AG08396 (cell line): ENCODE measurements around the gene SLC5A2.
"Not testable (repeated sequence)": the region's sequence is repeated elsewhere in the genome, so short reads cannot be mapped to it uniquely, and the experiment has no call there.

ENCODE experiments used
- DNase-seq: peaks from one replicate; pipeline ENCODE4 v3.0.0; 2012; ENCODE audit warnings: low spot score, mixed read lengths

The SLC5A2 gene

DNA sequence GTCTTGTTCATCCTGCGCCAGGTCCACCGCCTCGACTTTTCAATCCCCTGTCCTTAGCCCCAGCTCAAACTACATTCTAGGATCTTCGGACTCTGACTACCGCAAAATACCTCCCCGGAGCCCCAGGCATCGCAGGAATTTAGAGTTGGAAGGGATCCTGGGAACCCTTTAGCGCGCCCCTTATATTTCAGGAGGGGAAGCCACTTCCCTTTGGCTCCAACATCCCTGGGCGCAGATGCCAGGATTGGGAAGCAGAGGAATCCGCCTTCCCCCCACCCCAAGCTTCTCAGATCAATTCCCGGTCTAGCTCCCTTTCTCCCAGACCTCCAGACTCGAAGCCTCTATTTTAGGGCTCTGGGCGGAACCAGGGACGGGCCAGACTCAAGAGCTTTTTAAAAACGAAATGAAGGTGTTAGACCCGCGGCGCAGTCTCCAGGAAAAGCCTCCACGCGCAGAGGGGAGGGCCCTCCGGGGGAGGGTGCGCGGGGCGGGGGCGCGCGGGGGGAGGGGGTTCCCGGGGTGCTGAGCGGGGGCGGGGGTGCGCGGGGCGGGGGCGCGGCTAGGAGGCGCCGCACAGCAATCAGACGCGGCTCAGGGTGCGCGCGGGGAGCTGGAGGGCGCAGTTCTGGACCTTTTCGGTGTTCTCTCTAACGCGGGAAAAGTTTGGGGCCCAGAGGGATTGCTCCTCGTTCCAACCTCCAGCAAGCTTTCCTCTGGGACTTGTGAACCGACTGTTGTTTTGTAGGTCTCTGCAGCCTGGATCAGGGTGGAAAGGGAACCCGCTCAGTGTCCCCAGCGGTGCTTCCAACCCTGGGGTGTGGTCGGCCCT lies 46.4 kb downstream of the SLC5A2 start:
- DNase-seq, result peak; percentile 56

DNA sequence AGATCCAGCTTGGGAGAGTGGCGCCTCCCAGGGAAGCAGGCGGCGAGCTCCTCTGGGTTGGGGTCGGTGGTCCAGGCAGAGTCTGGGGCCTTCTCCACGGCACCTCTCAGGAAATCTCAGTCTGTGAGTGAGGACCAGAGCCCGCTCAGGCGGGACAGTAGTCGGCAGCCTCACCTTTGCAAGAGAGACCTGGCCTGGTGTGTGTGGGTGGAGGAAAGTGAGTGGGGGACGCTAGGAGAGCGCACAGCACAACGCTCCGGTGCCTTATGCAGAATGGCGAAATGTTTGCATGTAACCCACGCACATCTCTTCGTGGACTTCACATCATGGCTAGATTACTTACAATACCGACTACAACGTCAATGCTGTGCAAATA lies 47.0 kb downstream of the SLC5A2 start:
- no peak for DNase-seq

DNA sequence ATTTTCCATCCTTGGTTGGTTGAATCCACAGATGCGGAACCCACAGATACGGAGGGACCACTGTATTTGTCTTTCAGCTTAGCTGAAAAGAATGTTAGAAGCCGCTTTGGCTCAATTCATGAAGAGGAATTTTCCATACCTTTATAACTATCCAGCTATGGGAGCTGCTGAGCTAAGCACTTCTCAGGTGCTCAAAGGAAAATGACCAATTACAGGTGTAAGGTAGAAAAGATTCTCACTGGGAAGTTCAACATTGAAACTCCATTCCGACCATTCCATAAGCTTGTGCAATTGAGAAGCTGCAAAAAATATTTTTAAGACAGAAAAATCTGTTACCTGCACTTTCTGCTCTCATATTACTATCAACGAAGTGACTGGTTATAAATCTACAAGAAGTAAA lies 47.5 kb downstream of the SLC5A2 start:
- DNase-seq, result no peak

DNA sequence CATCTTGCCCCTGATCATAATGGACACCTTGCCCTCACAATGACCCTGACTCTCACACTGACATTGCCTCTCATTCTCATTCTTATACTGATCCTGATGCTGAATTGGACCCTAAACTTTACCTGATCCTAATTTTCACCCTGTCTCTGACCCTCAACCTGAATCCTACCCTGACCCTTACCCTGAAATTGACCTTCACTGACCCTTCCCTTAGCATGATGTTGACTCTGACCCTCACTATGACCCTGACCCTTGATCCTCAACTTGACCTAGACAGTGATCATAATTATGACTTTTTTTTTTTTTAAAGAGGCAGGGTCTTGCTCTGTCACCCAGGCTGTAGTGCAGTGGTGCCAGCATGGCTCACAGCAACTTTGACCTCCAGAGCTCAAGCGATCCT lies 48.2 kb downstream of the SLC5A2 start:
- no peak for DNase-seq

DNA sequence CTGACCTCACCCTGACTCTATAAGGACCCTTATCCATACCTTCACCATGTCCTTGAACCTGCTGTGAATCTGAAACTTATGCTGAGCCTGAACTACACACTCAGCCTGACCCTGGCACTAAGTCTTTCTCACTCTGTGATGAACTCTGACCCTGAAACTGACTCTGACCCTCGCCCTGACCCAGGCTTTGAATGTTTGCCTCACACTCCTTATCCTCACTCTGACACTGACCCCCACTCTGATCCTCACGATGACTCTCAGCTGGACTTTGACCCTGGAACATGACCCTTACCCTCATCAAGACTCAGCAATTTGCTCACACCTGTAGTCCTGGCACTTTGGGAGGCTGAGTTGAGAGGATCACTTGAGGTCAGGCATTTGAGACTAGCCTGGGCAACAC lies 49.2 kb downstream of the SLC5A2 start:
- no peak for DNase-seq

DNA sequence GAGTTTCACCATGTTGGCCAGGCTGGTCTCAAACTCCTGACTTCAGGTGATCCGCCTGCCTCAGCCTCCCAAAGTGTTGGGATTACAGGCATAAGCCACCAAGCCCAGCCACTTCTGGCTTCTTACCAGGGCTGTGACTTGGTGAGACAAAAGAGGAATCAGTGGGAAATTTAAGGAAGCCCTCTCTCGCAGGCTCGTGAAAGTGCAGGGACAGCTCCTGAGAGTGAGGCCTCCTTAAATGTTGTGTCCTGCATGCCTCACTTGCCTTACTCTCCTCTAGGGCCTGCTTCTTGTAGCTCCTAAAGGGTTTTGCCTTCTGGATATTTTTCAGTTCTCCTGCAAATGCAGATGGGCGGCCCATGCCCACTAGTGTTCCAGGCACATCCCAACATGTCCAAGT lies 50.0 kb downstream of the SLC5A2 start:
- no peak for DNase-seq

DNA sequence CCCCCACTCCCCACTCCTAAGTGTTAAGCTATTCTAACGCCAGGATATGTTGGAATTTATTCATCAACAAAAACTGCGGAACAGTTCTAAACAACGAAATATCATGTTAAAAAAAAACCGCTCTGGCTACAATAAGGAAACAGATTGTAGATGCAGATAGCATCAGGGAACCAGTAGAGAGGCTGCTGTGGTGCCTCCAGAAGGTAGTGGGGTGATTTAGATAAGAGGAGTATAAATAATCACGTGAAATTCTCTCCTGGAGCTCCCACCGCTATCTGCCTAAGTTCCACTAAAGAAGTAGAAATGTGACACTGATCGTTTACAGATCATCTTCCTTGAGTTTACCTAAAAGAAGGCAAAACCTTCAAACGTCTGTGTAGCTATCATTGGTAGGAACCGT lies 52.8 kb downstream of the SLC5A2 start:
- DNase-seq, result no peak

DNA sequence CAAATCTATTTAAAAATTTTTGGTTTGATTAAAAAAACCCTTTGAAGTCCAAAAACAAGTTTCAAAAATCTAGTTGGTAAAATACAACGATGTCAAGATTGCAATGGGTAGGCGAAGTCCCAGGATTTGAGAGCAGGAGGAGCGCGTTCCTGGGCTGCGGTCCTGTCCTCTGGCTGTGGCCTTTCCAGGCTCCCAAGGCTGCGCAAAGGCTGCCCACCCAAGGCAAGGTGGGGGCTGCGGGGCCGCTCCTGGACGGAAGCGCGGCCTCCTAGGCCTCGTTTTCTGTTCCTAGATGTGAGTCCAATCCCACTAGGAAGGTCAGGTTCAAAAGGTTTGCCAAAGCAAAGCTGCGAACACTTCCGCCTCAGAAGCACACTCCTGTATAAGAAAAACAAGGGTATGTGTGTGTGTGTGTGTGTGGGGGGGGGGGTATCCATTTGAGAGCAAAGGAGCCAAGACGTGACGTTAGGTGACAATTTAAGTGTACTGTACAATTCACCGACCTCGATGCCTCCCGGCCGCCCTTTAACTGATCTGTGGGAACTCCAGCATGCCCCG lies 54.0 kb downstream of the SLC5A2 start:
- DNase-seq, result no peak

DNA sequence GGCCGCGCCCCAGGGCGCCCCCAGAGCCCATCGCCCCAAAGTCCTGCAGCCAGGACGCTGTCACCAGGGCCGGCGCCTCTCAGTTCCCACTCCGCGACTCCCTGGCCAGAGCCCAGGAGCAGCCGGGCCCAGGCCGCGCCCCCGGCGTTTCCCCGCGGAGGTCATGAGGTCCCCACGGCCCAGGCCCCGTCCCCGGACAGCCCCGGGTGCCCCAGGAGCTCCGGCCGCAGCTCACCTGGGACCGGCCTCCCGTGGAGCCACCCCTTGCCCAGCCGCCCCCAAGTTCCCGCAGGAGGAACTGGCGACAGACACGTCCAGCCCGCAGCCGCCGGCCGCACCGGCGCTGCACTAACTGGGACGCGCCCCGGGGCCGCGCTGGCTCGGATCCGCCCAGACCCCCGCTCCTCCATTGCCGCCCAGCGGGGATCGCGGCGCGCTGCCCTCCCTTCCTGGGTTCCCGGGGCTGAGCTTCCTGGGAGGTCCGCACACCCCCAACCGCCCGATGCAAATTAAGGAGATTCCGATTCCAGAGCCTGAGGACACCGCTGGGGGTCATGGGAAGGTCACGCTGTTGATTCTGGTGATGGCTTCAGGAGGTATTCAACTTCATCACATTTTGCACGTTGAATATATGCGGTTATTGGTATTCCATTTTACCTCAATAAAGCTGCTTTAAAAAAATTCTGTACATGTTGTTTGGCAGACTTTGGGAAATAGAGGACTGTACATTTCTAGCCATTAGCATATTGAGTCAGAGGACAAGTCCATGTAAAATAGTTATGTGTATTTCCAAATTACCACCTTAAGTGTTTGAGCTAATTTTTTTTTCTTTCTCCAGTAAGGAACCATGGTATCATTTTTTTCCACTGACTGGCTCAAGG lies 54.7 kb downstream of the SLC5A2 start:
- DNase-seq, result no peak

DNA sequence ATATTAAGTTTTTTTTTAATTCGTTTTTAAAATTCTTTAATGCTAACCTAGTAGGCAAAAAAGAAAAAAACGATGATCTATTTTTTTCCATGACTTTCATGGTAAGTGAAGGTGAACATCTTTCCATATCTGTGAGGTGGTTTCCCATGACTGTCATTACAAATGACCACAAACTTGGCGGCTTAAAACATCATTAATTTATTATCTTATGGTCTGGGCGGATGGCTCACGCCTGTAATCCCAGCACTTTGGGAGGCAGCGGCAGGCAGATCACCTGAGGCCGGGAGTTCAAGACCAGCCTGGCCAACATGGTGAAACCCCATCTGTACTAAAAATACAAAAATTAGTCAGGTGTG lies 55.3 kb downstream of the SLC5A2 start:
- not testable (repeated sequence) for DNase-seq

DNA sequence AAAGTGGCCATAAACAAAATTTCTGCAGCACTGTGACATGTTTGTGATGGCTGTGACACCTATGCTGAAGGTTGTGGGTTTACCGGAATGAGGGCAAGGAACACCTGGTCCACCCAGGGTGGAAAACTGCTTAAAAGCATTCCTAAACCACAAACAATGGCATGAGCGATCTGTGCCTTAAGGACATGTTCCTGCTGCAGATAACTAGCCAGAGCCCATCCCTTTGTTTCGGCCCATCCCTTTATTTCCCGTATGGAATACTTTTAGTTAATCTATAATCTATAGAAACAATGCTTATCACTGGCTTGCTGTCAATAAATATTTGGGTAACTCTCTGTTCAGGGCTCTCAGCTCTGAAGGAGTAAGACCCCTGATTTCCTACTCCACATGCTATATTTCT lies 56.8 kb downstream of the SLC5A2 start:
- DNase-seq, result not testable (repeated sequence)
